HepG2 (cell line): Measurements from ENCODE around the gene CARMIL3. TPM values are rescaled to one million over a fixed set of nuclear protein-coding genes. Genes with fewer than 3 reads are reported as not detected.

Source experiments
- ELF4 ChIP-seq: sonication (generic); formaldehyde crosslinking; IDR thresholded peaks from 2 replicates; pipeline ENCODE4 v1.5.0; 2020; ENCODE audit warnings: missing genetic modification reagents, mild to moderate bottlenecking, moderate library complexity, borderline replicate concordance
- ERF ChIP-seq: IDR thresholded peaks from 2 replicates; pipeline ENCODE4 v1.6.1; 2018; ENCODE audit warnings: missing biosample characterization, missing genetic modification reagents
- ETV5 ChIP-seq: IDR thresholded peaks from 2 replicates; pipeline ENCODE4 v1.6.1; 2018; ENCODE audit warnings: missing biosample characterization, missing genetic modification reagents, inconsistent platforms, borderline replicate concordance
- NBN ChIP-seq: fragments of 450-650 bp; conservative IDR thresholded peaks from 2 replicates; pipeline ENCODE4 v1.6.1; 2017
- PHF20 ChIP-seq: sonication (generic); formaldehyde crosslinking; IDR thresholded peaks from 2 replicates; pipeline ENCODE4 v1.5.0; 2020; ENCODE audit warnings: mild to moderate bottlenecking, missing genetic modification reagents
- SOX6 ChIP-seq, 2 experiments: fragments of 450-650 bp in 1 of 2; sonication (generic) in 1 of 2; formaldehyde crosslinking in 1 of 2; IDR thresholded peaks; 2 replicates each; pipeline versions ENCODE4 v1.4.0 to v1.6.1; 2017 to 2020; ENCODE audit warnings: antibody characterized with exemption in 1 of 2, mild to moderate bottlenecking in 1 of 2, missing genetic modification reagents in 1 of 2
- ZGPAT ChIP-seq: IDR thresholded peaks from 2 replicates; pipeline ENCODE4 v1.6.1; 2016; ENCODE audit warnings: mild to moderate bottlenecking
- ZMAT5 ChIP-seq: sonication (generic); formaldehyde crosslinking; IDR thresholded peaks from 2 replicates; pipeline ENCODE4 v1.5.0; 2020; ENCODE audit warnings: mild to moderate bottlenecking, low read depth, missing genetic modification reagents, borderline replicate concordance
- ZNF234 ChIP-seq: sonication (generic); formaldehyde crosslinking; conservative IDR thresholded peaks from 2 replicates; pipeline ENCODE4 v1.5.1; 2020; ENCODE audit warnings: mild to moderate bottlenecking, missing genetic modification reagents
- ZNF274 ChIP-seq: sonication (generic); formaldehyde crosslinking; IDR thresholded peaks from 2 replicates; pipeline ENCODE4 v1.5.1; 2020; ENCODE audit warnings: mild to moderate bottlenecking, missing genetic modification reagents
- ZNF280B ChIP-seq: sonication (generic); formaldehyde crosslinking; IDR thresholded peaks from 2 replicates; pipeline ENCODE4 v1.5.0; 2020; ENCODE audit warnings: missing genetic modification reagents, mild to moderate bottlenecking, borderline replicate concordance
- ZNF337 ChIP-seq: sonication (generic); formaldehyde crosslinking; IDR thresholded peaks from 2 replicates; pipeline ENCODE4 v1.5.1; 2020; ENCODE audit warnings: missing genetic modification reagents, low read depth, mild to moderate bottlenecking, borderline replicate concordance
- ZNF569 ChIP-seq: sonication (generic); formaldehyde crosslinking; IDR thresholded peaks from 2 replicates; pipeline ENCODE4 v1.5.0; 2020; ENCODE audit warnings: mild to moderate bottlenecking, missing genetic modification reagents, moderate library complexity, borderline replicate concordance
- ZNF687 ChIP-seq: sonication (generic); formaldehyde crosslinking; IDR thresholded peaks from 2 replicates; pipeline ENCODE4 v1.5.1; 2020; ENCODE audit warnings: mild to moderate bottlenecking, missing genetic modification reagents, moderate library complexity
- ZNF740 ChIP-seq: sonication (generic); formaldehyde crosslinking; IDR thresholded peaks from 2 replicates; pipeline ENCODE4 v1.4.0; 2020; ENCODE audit warnings: missing genetic modification reagents
- ZNF775 ChIP-seq: sonication (generic); formaldehyde crosslinking; IDR thresholded peaks from 2 replicates; pipeline ENCODE4 v1.4.0; 2020; ENCODE audit warnings: missing genetic modification reagents, mild to moderate bottlenecking, moderate library complexity, borderline replicate concordance
- ZSCAN5A ChIP-seq: sonication (generic); formaldehyde crosslinking; IDR thresholded peaks from 2 replicates; pipeline ENCODE4 v1.8.0; 2022; ENCODE audit warnings: mild to moderate bottlenecking, missing genetic modification reagents, borderline replicate concordance
- polyA plus RNA-seq, 8 experiments: library from polyadenylated mRNA; depleted of rRNA in 3 of 8; stranded (reverse) in 7 of 8; unstranded in 1 of 8; fragments of >200 nt; fragmentation: Illumina TruSeq in 4 of 8; extraction: Trizol in 4 of 8; gene quantifications; 2 replicates each; pipeline versions ENCODE4 v1.2.1 to v1.2.3, GENCODE V29; 2011 to 2016; ENCODE audit warnings: low read depth in 4 of 8, missing spikeins in 1 of 8, mixed read lengths in 1 of 8; ENCODE audit not compliant: insufficient read depth in 1 of 8
- total RNA-seq, 5 experiments: library from RNA; depleted of rRNA; stranded (reverse); fragments of >200 nt; fragmentation: Illumina TruSeq; extraction: Trizol; gene quantifications; 2 replicates each; pipeline ENCODE4 v1.2.3, GENCODE V29; 2016; ENCODE audit warnings: low read depth in 1 of 5

Gene CARMIL3
- total and polyA plus RNA-seq, 2 of the 13 experiments (the other 11 are each of a cell fraction or from before 2014, with no cell fraction given): 0.27 to 0.55 TPM

- TF ChIP-seq ZNF687 (no peak), ELF4 (no peak), ZSCAN5A (CRISPR knock-in tag) (no peak), SOX6 (IDR thresholded peaks at IDR 0.05) (no peak), SOX6 (CRISPR knock-in tag; IDR thresholded peaks at IDR 0.05) (no peak), ZNF280B (CRISPR knock-in tag) (no peak), ERF (CRISPR knock-in tag) (no peak), ZGPAT (CRISPR knock-in tag) (no peak), ZNF740 (CRISPR knock-in tag) (0 out of 2 replicates have a peak, but pooled peaks have one; percentile 50), ZNF569 (CRISPR knock-in tag) (no peak), ZNF234 (CRISPR knock-in tag) (no peak), PHF20 (CRISPR knock-in tag) (no peak), ZNF337 (CRISPR knock-in tag) (no peak), ZNF775 (CRISPR knock-in tag) (no peak), ETV5 (no peak), NBN (no peak), ZNF274 (CRISPR knock-in tag) (no peak; the same call in 1 of the 2 replicates), ZMAT5 (CRISPR knock-in tag) (no peak)
Measured at GRCh38 chr14:24053548-24054323, 1.9 kb downstream of the CARMIL3 start (continued).
